Endothelial cell (in vitro differentiated cells): ENCODE results near the gene ALG9. TPM values are rescaled to one million over a fixed set of nuclear protein-coding genes. Genes with fewer than 3 reads are reported as not detected.

Experiments used
- DNase-seq: peaks from one replicate; pipeline ENCODE4 v3.0.0; 2021; ENCODE audit warnings: low spot score
- H3K27ac Mint-ChIP-seq: one replicate; pipeline ENCODE4 v1.8.0; 2021; ENCODE audit warnings: mixed read lengths, inconsistent platforms; ENCODE audit not compliant: unreplicated experiment
- H3K27me3 Mint-ChIP-seq: one replicate; pipeline ENCODE4 v1.8.0; 2021; ENCODE audit warnings: mild to moderate bottlenecking, moderate library complexity, mixed read lengths, inconsistent platforms; ENCODE audit not compliant: unreplicated experiment
- H3K36me3 Mint-ChIP-seq: one replicate; pipeline ENCODE4 v1.8.0; 2021; ENCODE audit warnings: mild to moderate bottlenecking, low read depth, mixed read lengths, inconsistent platforms; ENCODE audit not compliant: unreplicated experiment
- H3K4me1 Mint-ChIP-seq: one replicate; pipeline ENCODE4 v1.8.0; 2021; ENCODE audit warnings: mild to moderate bottlenecking, mixed read lengths, inconsistent platforms; ENCODE audit not compliant: unreplicated experiment
- H3K4me3 Mint-ChIP-seq: one replicate; pipeline ENCODE4 v1.8.0; 2021; ENCODE audit warnings: mild to moderate bottlenecking, mixed read lengths, inconsistent platforms; ENCODE audit not compliant: unreplicated experiment
- H3K9me3 Mint-ChIP-seq: one replicate; pipeline ENCODE4 v1.8.0; 2021; ENCODE audit warnings: mixed read lengths, inconsistent platforms; ENCODE audit not compliant: unreplicated experiment
- CTCF ChIP-seq: fragments of 200-600 bp; sonication (generic); IDR thresholded peaks from one replicate; pipeline ENCODE4 v1.5.0; 2021; ENCODE audit warnings: antibody characterized with exemption; ENCODE audit not compliant: unreplicated experiment
- total RNA-seq: library from RNA; stranded (reverse); fragmentation: NEBNext Ultra II Directional; extraction: Animal tissue kit (Norgen Biotek cat#: 25700); gene quantifications from one replicate; pipeline ENCODE4 v1.2.1, GENCODE V29; 2021; ENCODE audit not compliant: unreplicated experiment

ALG9 gene
- total RNA-seq, 1 donor from 2014 or later = 35.8 TPM

GRCh38 chr11:111792955-111793500 is 78.4 kb downstream of the ALG9 start:
- H3K27me3 Mint-ChIP-seq = no peaks in the 10 kb centered on the region
- peaks cover 2% of the 10 kb centered on the region for H3K4me1 Mint-ChIP-seq
- H3K27ac Mint-ChIP-seq = no peak overlapping the region
- peaks cover 3% of the 10 kb centered on the region for H3K36me3 Mint-ChIP-seq
- TF ChIP-seq CTCF = no peak
- no peak for DNase-seq
- no peak overlapping the region for H3K4me3 Mint-ChIP-seq
- no peaks in the 10 kb centered on the region for H3K9me3 Mint-ChIP-seq

GRCh38 chr11:111792314-111792713 is 79.1 kb downstream of the ALG9 start:
- Mint-ChIP-seq H3K9me3 (no peaks in the 10 kb centered on the region), H3K4me3 (no peak overlapping the region), H3K27me3 (no peaks in the 10 kb centered on the region), H3K27ac (no peak overlapping the region), H3K36me3 (peaks cover 3% of the 10 kb centered on the region), H3K4me1 (peaks cover 2% of the 10 kb centered on the region)
- no peak for TF ChIP-seq CTCF
- no peak for DNase-seq

GRCh38 chr11:111788464-111788863 is 82.9 kb downstream of the ALG9 start:
- no peak overlapping the region for H3K27ac Mint-ChIP-seq
- no peaks in the 10 kb centered on the region for H3K27me3 Mint-ChIP-seq
- TF ChIP-seq CTCF = no peak
- no peaks in the 10 kb centered on the region for H3K36me3 Mint-ChIP-seq
- no peak for DNase-seq
- no peak overlapping the region for H3K4me3 Mint-ChIP-seq
- H3K9me3 Mint-ChIP-seq = no peaks in the 10 kb centered on the region
- H3K4me1 Mint-ChIP-seq = peaks cover 2% of the 10 kb centered on the region

GRCh38 chr11:111788051-111788450 is 83.3 kb downstream of the ALG9 start:
- no peaks in the 10 kb centered on the region for H3K27me3 Mint-ChIP-seq
- no peaks in the 10 kb centered on the region for H3K36me3 Mint-ChIP-seq
- no peak overlapping the region for H3K27ac Mint-ChIP-seq
- peaks cover 2% of the 10 kb centered on the region for H3K4me1 Mint-ChIP-seq
- TF ChIP-seq CTCF = no peak
- no peak for DNase-seq
- H3K4me3 Mint-ChIP-seq = no peak overlapping the region
- H3K9me3 Mint-ChIP-seq = no peaks in the 10 kb centered on the region

- TF ChIP-seq CTCF = no peak
- no peak for DNase-seq
- peaks cover 2% of the 10 kb centered on the region for H3K4me1 Mint-ChIP-seq
- H3K9me3 Mint-ChIP-seq = no peaks in the 10 kb centered on the region
- H3K27me3 Mint-ChIP-seq = no peaks in the 10 kb centered on the region
- no peak overlapping the region for H3K4me3 Mint-ChIP-seq
- H3K27ac Mint-ChIP-seq = no peak overlapping the region
- H3K36me3 Mint-ChIP-seq = no peaks in the 10 kb centered on the region
Observed at GRCh38 chr11:111785886-111786412, 85.4 kb downstream of the ALG9 start.
